Loucy (cell line): ENCODE results near the gene CEP76.
A peak's percentile ranks its signal among the peaks of the same experiment; 100 is the strongest.

ENCODE experiments used
- H2AFZ ChIP-seq: fragments of 200-600 bp; sonication (generic); 2 replicates; pipeline ENCODE4 v1.6.0; 2016; ENCODE audit warnings: antibody characterized with exemption, mild to moderate bottlenecking, low read length, moderate library complexity
- H3F3A ChIP-seq: fragments of 200-600 bp; 2 replicates; pipeline ENCODE4 v1.6.0; 2016; ENCODE audit warnings: antibody characterized with exemption, low read depth, mild to moderate bottlenecking
- H3K27me3 ChIP-seq: fragments of 200-600 bp; sonication (generic); 2 replicates; pipeline ENCODE4 v1.6.1; 2014; ENCODE audit warnings: low read length, mild to moderate bottlenecking; ENCODE audit not compliant: insufficient read depth, poor library complexity, severe bottlenecking
- H3K36me3 ChIP-seq: fragments of 200-600 bp; sonication (generic); 2 replicates; pipeline ENCODE4 v1.6.1; 2016; ENCODE audit warnings: low read length; ENCODE audit not compliant: insufficient read depth
- H3K4me1 ChIP-seq: fragments of 200-600 bp; sonication (generic); 2 replicates; pipeline ENCODE4 v1.5.1; 2014; ENCODE audit warnings: low read length, mild to moderate bottlenecking; ENCODE audit not compliant: insufficient read depth, poor library complexity, severe bottlenecking
- H3K4me2 ChIP-seq: fragments of 200-600 bp; sonication (generic); 2 replicates; pipeline ENCODE4 v1.6.0; 2014; ENCODE audit warnings: antibody characterized with exemption, low read length, low read depth, mild to moderate bottlenecking; ENCODE audit not compliant: poor library complexity, severe bottlenecking
- H3K4me3 ChIP-seq: fragments of 200-600 bp; sonication (generic); 2 replicates; pipeline ENCODE4 v1.5.1; 2014; ENCODE audit warnings: low read length, mild to moderate bottlenecking, mixed read lengths; ENCODE audit not compliant: poor library complexity, severe bottlenecking
- H3K79me2 ChIP-seq: fragments of 200-600 bp; sonication (generic); 2 replicates; pipeline ENCODE4 v1.6.1; 2014; ENCODE audit warnings: low read length; ENCODE audit not compliant: insufficient read depth
- H3K9ac ChIP-seq: fragments of 200-600 bp; sonication (generic); 2 replicates; pipeline ENCODE4 v1.6.0; 2014; ENCODE audit warnings: mild to moderate bottlenecking, low read depth, low read length, moderate library complexity; ENCODE audit not compliant: poor library complexity, severe bottlenecking
- H3K9me2 ChIP-seq: fragments of 200-600 bp; sonication (generic); replicated peaks from 2 replicates; pipeline ENCODE4 v1.6.1; 2016; ENCODE audit warnings: low read depth, low read length, mixed read lengths
- H3K9me3 ChIP-seq: fragments of 200-600 bp; sonication (generic); 2 replicates; pipeline ENCODE4 v1.6.1; 2014; ENCODE audit warnings: mild to moderate bottlenecking, antibody characterized with exemption, low read length, low read depth; ENCODE audit not compliant: insufficient read depth
- H4K20me1 ChIP-seq: fragments of 200-600 bp; sonication (generic); 2 replicates; pipeline ENCODE4 v1.6.0; 2014; ENCODE audit warnings: antibody characterized with exemption, low read length, mild to moderate bottlenecking; ENCODE audit not compliant: insufficient read depth, poor library complexity, severe bottlenecking
- CTCF ChIP-seq: fragments of 200-600 bp; sonication (generic); conservative IDR thresholded peaks from 2 replicates; pipeline ENCODE4 v1.5.1; 2014; ENCODE audit warnings: mild to moderate bottlenecking, antibody characterized with exemption, low read length
- EZH2phosphoT487 ChIP-seq: fragments of 200-600 bp; IDR thresholded peaks from 2 replicates; pipeline ENCODE4 v1.6.1; 2018; ENCODE audit warnings: antibody characterized with exemption, mild to moderate bottlenecking, moderate library complexity, borderline replicate concordance

Gene CEP76

GRCh38 chr18:12699747-12700146, 2.8 kb downstream of the CEP76 start:
- Histone ChIP-seq H3K9me3 (no peaks in the 10 kb centered on the region), H3K36me3 (peaks cover 29% of the 10 kb centered on the region), H3K4me3 (peak overlapping the region; percentile 98), H2AFZ (no peak overlapping the region), H3K4me2 (peak overlapping the region; percentile 100), H3K4me1 (peaks cover 58% of the 10 kb centered on the region), H3K9ac (peak overlapping the region; percentile 93), H3K79me2 (peaks cover 80% of the 10 kb centered on the region), H3K27me3 (peaks cover 6% of the 10 kb centered on the region), H3F3A (no peaks in the 10 kb centered on the region), H4K20me1 (peaks cover 48% of the 10 kb centered on the region), H3K9me2 (no peaks in the 10 kb centered on the region)
- TF ChIP-seq CTCF (no peak), EZH2phosphoT487 (no peak)

GRCh38 chr18:12694032-12694431, 8.5 kb downstream of the CEP76 start:
- no peak overlapping the region for H2AFZ ChIP-seq
- H3K9me2 ChIP-seq = no peaks in the 10 kb centered on the region
- H3K4me3 ChIP-seq = no peak overlapping the region
- H3K27me3 ChIP-seq = no peaks in the 10 kb centered on the region
- H3K36me3 ChIP-seq = peaks cover 34% of the 10 kb centered on the region
- H4K20me1 ChIP-seq = peaks cover 3% of the 10 kb centered on the region
- no peaks in the 10 kb centered on the region for H3K9me3 ChIP-seq
- H3F3A ChIP-seq = no peaks in the 10 kb centered on the region
- H3K79me2 ChIP-seq = peaks cover 23% of the 10 kb centered on the region
- H3K9ac ChIP-seq = no peak overlapping the region
- no peak overlapping the region for H3K4me2 ChIP-seq
- H3K4me1 ChIP-seq = peaks cover 20% of the 10 kb centered on the region
- no peak for TF ChIP-seq EZH2phosphoT487
- TF ChIP-seq CTCF = no peak

- peaks cover 7% of the 10 kb centered on the region for H3K4me1 ChIP-seq
- no peaks in the 10 kb centered on the region for H3K9me2 ChIP-seq
- H4K20me1 ChIP-seq = no peaks in the 10 kb centered on the region
- TF ChIP-seq CTCF = no peak
- no peak for TF ChIP-seq EZH2phosphoT487
- peaks cover 19% of the 10 kb centered on the region for H3K36me3 ChIP-seq
- no peak overlapping the region for H3K4me3 ChIP-seq
- no peaks in the 10 kb centered on the region for H3K27me3 ChIP-seq
- no peak overlapping the region for H3K9ac ChIP-seq
- H2AFZ ChIP-seq = no peak overlapping the region
- H3F3A ChIP-seq = no peaks in the 10 kb centered on the region
- H3K79me2 ChIP-seq = peaks cover 7% of the 10 kb centered on the region; the same call in 1 of the 2 replicates
- H3K4me2 ChIP-seq = no peak overlapping the region
- H3K9me3 ChIP-seq = no peaks in the 10 kb centered on the region
These were observed 10.3 kb downstream of the CEP76 start for GRCh38 chr18:12692206-12692605.
